ENCODE data around the gene AFAP1.

DNA sequence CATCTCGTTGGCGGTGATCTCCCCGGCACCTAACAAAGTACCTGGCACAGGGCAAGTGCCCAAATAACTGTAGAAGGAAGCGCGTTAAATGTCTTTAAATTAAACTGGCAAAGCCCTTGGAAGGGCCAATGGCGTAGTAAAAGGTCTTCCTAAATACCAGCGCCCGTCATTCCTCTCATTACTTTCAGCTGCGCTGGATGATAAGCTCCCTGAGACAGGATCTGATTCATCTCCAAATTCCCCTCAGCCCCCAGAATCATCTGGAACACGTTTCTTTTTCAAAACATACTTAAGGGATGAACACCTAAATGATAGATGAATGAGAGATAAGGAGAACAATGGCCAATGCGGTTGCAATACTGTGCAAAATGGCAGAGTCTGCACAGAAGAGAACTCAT, 95.1 kb downstream of the AFAP1 start:
- TF ChIP-seq POLR2A (IDR thresholded peaks at IDR 0.05; ENCODE audit: low read depth, low read length) (peak; percentile 81), EZH2 (IDR thresholded peaks at IDR 0.05; ENCODE audit: borderline replicate concordance, low read depth, low read length, severe bottlenecking) (no peak), POLR2AphosphoS5 (IDR thresholded peaks at IDR 0.05; ENCODE audit: insufficient read depth, low read depth, low read length) (peak; percentile 94), GATA2 (IDR thresholded peaks at IDR 0.05; ENCODE audit: insufficient read depth, insufficient read length, low read depth, low read length) (peak; percentile 99), MYC (IDR thresholded peaks at IDR 0.05; ENCODE audit: low read depth, low read length) (peak; percentile 10)
- TF ChIP-seq, protein P1, sequence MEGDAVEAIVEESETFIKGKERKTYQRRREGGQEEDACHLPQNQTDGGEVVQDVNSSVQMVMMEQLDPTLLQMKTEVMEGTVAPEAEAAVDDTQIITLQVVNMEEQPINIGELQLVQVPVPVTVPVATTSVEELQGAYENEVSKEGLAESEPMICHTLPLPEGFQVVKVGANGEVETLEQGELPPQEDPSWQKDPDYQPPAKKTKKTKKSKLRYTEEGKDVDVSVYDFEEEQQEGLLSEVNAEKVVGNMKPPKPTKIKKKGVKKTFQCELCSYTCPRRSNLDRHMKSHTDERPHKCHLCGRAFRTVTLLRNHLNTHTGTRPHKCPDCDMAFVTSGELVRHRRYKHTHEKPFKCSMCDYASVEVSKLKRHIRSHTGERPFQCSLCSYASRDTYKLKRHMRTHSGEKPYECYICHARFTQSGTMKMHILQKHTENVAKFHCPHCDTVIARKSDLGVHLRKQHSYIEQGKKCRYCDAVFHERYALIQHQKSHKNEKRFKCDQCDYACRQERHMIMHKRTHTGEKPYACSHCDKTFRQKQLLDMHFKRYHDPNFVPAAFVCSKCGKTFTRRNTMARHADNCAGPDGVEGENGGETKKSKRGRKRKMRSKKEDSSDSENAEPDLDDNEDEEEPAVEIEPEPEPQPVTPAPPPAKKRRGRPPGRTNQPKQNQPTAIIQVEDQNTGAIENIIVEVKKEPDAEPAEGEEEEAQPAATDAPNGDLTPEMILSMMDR (IDR thresholded peaks at IDR 0.05; ENCODE audit: extremely low read depth in 1 of 2, insufficient read depth in 1 of 2, low read depth in 1 of 2, low read length in 2 of 2): no peak
- TF ChIP-seq, protein P2, sequence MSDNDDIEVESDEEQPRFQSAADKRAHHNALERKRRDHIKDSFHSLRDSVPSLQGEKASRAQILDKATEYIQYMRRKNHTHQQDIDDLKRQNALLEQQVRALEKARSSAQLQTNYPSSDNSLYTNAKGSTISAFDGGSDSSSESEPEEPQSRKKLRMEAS (IDR thresholded peaks at IDR 0.05; ENCODE audit: insufficient read depth, insufficient read length): no peak
